Stomach (tissue), 19 donors: ENCODE results near the gene DYDC2. TPM values are rescaled to one million over a fixed set of nuclear protein-coding genes. Genes with fewer than 3 reads are reported as not detected.

Experiments
- DNase-seq, 2 donors: peaks; one replicate each; pipeline versions ENCODE4 v3.0.0 to v3.0.0-alpha.2; 2013 to 2019
- H3K27ac ChIP-seq, 5 donors: fragments of 200-600 bp in 4 of 5; sonication (generic) in 4 of 5; one replicate each; pipeline ENCODE4 v1.5.1; 2013 to 2019; ENCODE audit warnings: mild to moderate bottlenecking in 1 of 5, moderate library complexity in 1 of 5
- H3K27me3 ChIP-seq, 3 donors: fragments of 200-600 bp; sonication (generic); one replicate each; pipeline ENCODE4 v1.5.1; 2017 to 2019; ENCODE audit warnings: mixed run types in 1 of 3
- H3K36me3 ChIP-seq, 4 donors: fragments of 200-600 bp; sonication (generic); 1 replicate in 3 of 4; 2 replicates in 1 of 4; pipeline ENCODE4 v1.5.1; 2016 to 2019
- H3K4me1 ChIP-seq, 4 donors: fragments of 200-600 bp; sonication (generic); one replicate each; pipeline ENCODE4 v1.5.1; 2016 to 2019
- H3K4me3 ChIP-seq, 4 donors: fragments of 200-600 bp; sonication (generic) in 3 of 4; one replicate each; pipeline ENCODE4 v1.5.1; 2016 to 2019; ENCODE audit warnings: mild to moderate bottlenecking in 1 of 4
- H3K9me3 ChIP-seq, 4 donors: fragments of 200-600 bp; sonication (generic); one replicate each; pipeline ENCODE4 v1.5.1; 2016 to 2019
- CTCF ChIP-seq, 7 experiments: fragments of 450-650 bp in 4 of 7; fragments of 200-600 bp in 3 of 7; sonication (generic) in 3 of 7; IDR thresholded peaks; one replicate each; pipeline ENCODE4 v1.5.1; 2016 to 2019; ENCODE audit warnings: antibody characterized with exemption in 7 of 7, control low read depth in 2 of 7, mild to moderate bottlenecking in 1 of 7
- EP300 ChIP-seq: sonication (generic); formaldehyde crosslinking; IDR thresholded peaks from one replicate; pipeline ENCODE4 v1.6.1; 2017; ENCODE audit warnings: antibody characterized with exemption
- POLR2A ChIP-seq, 4 donors: fragments of 450-650 bp; IDR thresholded peaks; one replicate each; pipeline ENCODE4 v1.6.1; 2016; ENCODE audit warnings: antibody characterized with exemption in 4 of 4, control low read depth in 2 of 4, mild to moderate bottlenecking in 1 of 4, moderate library complexity in 1 of 4
- POLR2AphosphoS5 ChIP-seq, 3 donors: sonication (generic); formaldehyde crosslinking; IDR thresholded peaks; one replicate each; pipeline ENCODE4 v1.6.1; 2016; ENCODE audit warnings: antibody characterized with exemption in 3 of 3
- WGBS, 5 donors: extraction: QIAGEN DNeasy Blood & Tissue Kit in 3 of 5; methylation state at CpG; one replicate each; pipeline versions ENCODE4 v1.1.5 to v1.1.7; 2013 to 2018; 5-methylcytosine and 5-hydroxymethylcytosine counted together
- intact Hi-C: fragments of 100-400 bp; cut with DNase I; formaldehyde crosslinking; loops from one replicate; pipeline ENCODE4 v1.15.1; 2023; ENCODE audit warnings: low total_unique reads
- long read RNA-seq, 10 donors: transcript quantifications; one replicate each; lab custom pipeline, GENCODE V29; 2026
- polyA plus RNA-seq, 3 donors: library from polyadenylated mRNA; stranded (reverse); fragments of 200-250 nt; gene quantifications; one replicate each; pipeline ENCODE4 v1.2.3, GENCODE V29; 2013
- total RNA-seq, 5 donors: library from RNA; depleted of rRNA; stranded (reverse); fragments of >200 nt; gene quantifications; one replicate each; pipeline versions ENCODE4 v1.1.0 to v1.2.3, GENCODE V29; 2014 to 2016
- donor health status: healthy with polysubstance abuse.
- donor health status: Bipolar disorder and iron deficiency.
- donor health status: healthy.

The DYDC2 gene
- total RNA-seq (not detected), polyA plus RNA-seq (under 1 TPM in 2 of 3 donors, not detected in 1; 0.37 to 0.95 TPM)
- long read RNA-seq, donor 1 = 0 reads
- long read RNA-seq, donor 2 = 0 reads
- long read RNA-seq, donor 3 = 0 reads
- long read RNA-seq, donor 4 = 0 reads
- long read RNA-seq, donor 5 = 0 reads
- long read RNA-seq, donor 6 = 0 reads
- long read RNA-seq, donor 7 = 0 reads
- long read RNA-seq, donor 8 = 0 reads
- long read RNA-seq, donor 9 = 0 reads
- long read RNA-seq, donor 10 = 0 reads

DNA sequence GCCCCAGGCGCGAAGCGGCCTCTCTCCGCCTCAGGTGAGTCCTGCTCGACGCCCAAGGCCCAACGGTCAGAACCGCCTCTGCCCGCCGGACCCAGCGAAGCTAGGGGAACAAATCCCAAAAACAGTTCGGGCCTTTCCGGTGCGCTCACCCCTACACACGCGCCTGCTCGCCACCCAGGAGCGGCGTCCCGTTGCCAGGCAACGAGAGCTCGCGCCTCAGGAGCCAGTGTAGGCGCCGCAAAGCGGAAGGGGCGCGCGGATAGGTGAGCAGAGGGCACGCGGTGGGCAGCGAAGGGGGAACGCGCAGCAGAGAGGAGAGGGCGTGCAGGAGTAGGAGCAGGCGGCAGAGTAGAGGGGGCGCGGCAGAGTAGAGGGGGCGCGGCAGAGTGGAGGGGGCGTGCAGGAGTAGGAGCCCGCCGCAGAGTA is at the start of gene DYDC2, which contains the start of gene DYDC1:
Gene DYDC2 (plus strand): TSS at position 219 of the 426 bp plus-strand sequence. CDS start 5,663 bp downstream, outside the sequence.
Gene DYDC1 (minus strand): TSS at position 193 of the 426 bp plus-strand sequence. CDS start 4,154 bp downstream, outside the sequence.
- peaks cover 5 to 17% (median 16%) of the 10 kb centered on the region in 4 donors for H3K4me1 ChIP-seq
- WGBS, 5 donors = 0 to 3% (median 2%) methylated on average over 24 to 43 of the region's 43 CpGs
- H3K27ac ChIP-seq = no peak within 1 kb of the TSS
- TF ChIP-seq POLR2AphosphoS5 (IDR thresholded peaks at IDR 0.05) (no peak), CTCF (IDR thresholded peaks at IDR 0.05) (no peak), POLR2A (IDR thresholded peaks at IDR 0.05) (no peak), EP300 (no peak)
- no peaks in the 10 kb centered on the region for H3K9me3 ChIP-seq
- no peaks in the 10 kb centered on the region for H3K36me3 ChIP-seq
- H3K27me3 ChIP-seq = peaks cover 0 to 46% (median 17%) of the 10 kb centered on the region in 3 donors
- intact Hi-C loops = no loop called here
- peak within 1 kb of the TSS; percentile 40 to 56 (median 47) for H3K4me3 ChIP-seq
- DNase-seq = peak; percentile 55 to 91

DNA sequence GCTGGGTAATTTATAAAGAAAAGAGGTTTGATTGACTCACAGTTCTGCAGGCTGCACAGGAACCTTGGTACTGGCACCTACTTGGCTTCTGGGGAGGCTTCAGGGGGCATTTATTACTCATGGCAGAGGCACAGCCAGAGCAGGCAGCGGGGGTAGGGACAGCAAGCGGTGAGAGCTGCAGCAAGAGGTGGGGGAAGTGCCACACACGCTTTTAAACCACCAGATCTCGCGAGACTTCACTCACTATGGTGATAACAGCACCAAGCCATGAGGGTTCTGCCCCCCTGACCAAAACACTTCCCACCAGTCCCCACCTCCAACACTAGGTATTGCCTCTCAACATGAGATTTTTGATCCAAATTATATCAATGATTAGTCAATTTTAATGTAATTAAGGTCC is 43.1 kb upstream of the DYDC2 start:
- Histone ChIP-seq H3K27me3 (no peaks in the 10 kb centered on the region), H3K4me1 (no peaks in the 10 kb centered on the region), H3K9me3 (peaks cover 0 to 7% (median 0%) of the 10 kb centered on the region in 4 donors), H3K4me3 (no peak overlapping the region), H3K27ac (no peak overlapping the region), H3K36me3 (no peaks in the 10 kb centered on the region)
- no peak for DNase-seq
- TF ChIP-seq CTCF (IDR thresholded peaks at IDR 0.05) = no peak
- TF ChIP-seq POLR2A (IDR thresholded peaks at IDR 0.05) = no peak
- TF ChIP-seq EP300 = no peak
- TF ChIP-seq POLR2AphosphoS5 (IDR thresholded peaks at IDR 0.05) = no peak
- WGBS, 5 donors = 76 to 89% (median 79%) methylated on average over 5 of the region's 5 CpGs
- intact Hi-C loops = no loop called here

DNA sequence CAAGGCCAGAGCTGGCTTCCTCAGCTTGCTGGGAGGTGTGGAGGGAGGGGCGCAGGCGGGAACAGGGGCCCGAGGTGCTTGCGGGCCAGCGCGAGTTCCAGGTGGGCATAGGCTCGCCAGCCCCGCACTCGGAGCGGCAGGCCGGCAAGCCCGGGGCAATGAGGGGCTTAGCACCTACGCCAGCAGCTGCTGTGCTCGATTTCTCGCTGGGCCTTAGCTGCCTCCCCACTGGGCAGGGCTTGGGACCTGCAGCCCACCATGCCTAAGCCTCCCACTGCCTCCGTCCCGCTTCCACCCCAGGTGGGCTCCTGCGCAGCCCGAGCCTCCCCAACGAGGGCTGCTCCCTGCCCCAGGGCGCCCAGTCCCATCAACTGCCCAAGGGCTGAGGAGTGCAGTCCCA is 41.2 kb upstream of the DYDC2 start:
- TF ChIP-seq EP300 (no peak), POLR2A (IDR thresholded peaks at IDR 0.05) (no peak), CTCF (IDR thresholded peaks at IDR 0.05) (no peak), POLR2AphosphoS5 (IDR thresholded peaks at IDR 0.05) (no peak)
- 92 to 95% (median 93%) methylated on average over 3 to 21 of the region's 21 CpGs for WGBS, 5 donors

GRCh38 chr10:80318742-80319141 is 37.8 kb upstream of the DYDC2 start:
- Histone ChIP-seq H3K27me3 (no peaks in the 10 kb centered on the region), H3K27ac (no peak overlapping the region), H3K36me3 (no peaks in the 10 kb centered on the region), H3K9me3 (peaks cover 0 to 7% (median 0%) of the 10 kb centered on the region in 4 donors), H3K4me3 (no peak overlapping the region), H3K4me1 (no peaks in the 10 kb centered on the region)
- intact Hi-C loops = no loop called here
- TF ChIP-seq POLR2A (IDR thresholded peaks at IDR 0.05) (no peak), POLR2AphosphoS5 (IDR thresholded peaks at IDR 0.05) (no peak), EP300 (no peak), CTCF (IDR thresholded peaks at IDR 0.05) (no peak)
- no peak for DNase-seq

More for the DNA sequence above, 41.2 kb upstream of the DYDC2 start:
- Histone ChIP-seq H3K4me1 (no peaks in the 10 kb centered on the region), H3K9me3 (peaks cover 0 to 7% (median 0%) of the 10 kb centered on the region in 4 donors), H3K27me3 (no peaks in the 10 kb centered on the region), H3K27ac (no peak overlapping the region), H3K4me3 (no peak overlapping the region), H3K36me3 (no peaks in the 10 kb centered on the region)
- DNase-seq = no peak
- intact Hi-C loops = no loop called here
